ENCODE measurements around the gene EIPR1.

The EIPR1 gene

DNA sequence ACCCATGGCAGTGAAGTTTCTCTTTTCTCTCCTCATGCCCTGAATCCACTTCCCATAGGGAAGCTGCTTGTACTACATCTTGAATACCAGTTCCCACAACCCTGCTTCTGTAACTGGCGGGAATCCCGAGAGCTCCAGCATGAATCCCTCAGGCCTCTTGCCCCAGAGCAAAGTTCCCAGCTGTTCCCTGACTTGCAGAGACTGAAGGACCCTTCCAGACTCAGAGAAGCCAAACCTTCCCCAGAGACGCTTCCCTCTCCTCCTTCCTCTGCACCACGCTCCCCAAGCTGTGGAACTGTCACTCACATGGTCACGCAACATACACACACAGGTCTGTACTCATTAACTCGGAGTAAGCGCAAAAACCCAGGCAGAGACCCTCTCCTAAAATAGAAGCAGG lies 28.3 kb upstream of the EIPR1 start:
- TF ChIP-seq ZNF8 (CRISPR knock-in tag; IDR thresholded peaks at IDR 0.05) (no peak), CSDC2 (CRISPR knock-in tag; IDR thresholded peaks at IDR 0.05) (no peak), BACH2 (CRISPR knock-in tag; IDR thresholded peaks at IDR 0.05; ENCODE audit: borderline replicate concordance) (no peak), ZFP30 (CRISPR knock-in tag; IDR thresholded peaks at IDR 0.05) (no peak), CREB5 (CRISPR knock-in tag; IDR thresholded peaks at IDR 0.05; ENCODE audit: low read depth) (no peak), ZNF565 (CRISPR knock-in tag; conservative IDR thresholded peaks at IDR 0.05; ENCODE audit: low read depth) (no peak), POU6F1 (CRISPR knock-in tag; IDR thresholded peaks at IDR 0.05; ENCODE audit: borderline replicate concordance, low read depth) (no peak), RARB (CRISPR knock-in tag; IDR thresholded peaks at IDR 0.05) (no peak), PPARA (CRISPR knock-in tag; IDR thresholded peaks at IDR 0.05; ENCODE audit: borderline replicate concordance) (no peak), TOX (CRISPR knock-in tag; IDR thresholded peaks at IDR 0.05; ENCODE audit: borderline replicate concordance) (no peak), TSHZ2 (CRISPR knock-in tag; IDR thresholded peaks at IDR 0.05) (no peak), TCF4 (CRISPR knock-in tag; IDR thresholded peaks at IDR 0.05; ENCODE audit: borderline replicate concordance) (no peak), OSR1 (CRISPR knock-in tag; IDR thresholded peaks at IDR 0.05) (no peak), SNAI2 (CRISPR knock-in tag; IDR thresholded peaks at IDR 0.05) (no peak), GLIS3 (CRISPR knock-in tag; IDR thresholded peaks at IDR 0.05) (no peak), ZNF70 (CRISPR knock-in tag; IDR thresholded peaks at IDR 0.05) (no peak), ISL1 (CRISPR knock-in tag; IDR thresholded peaks at IDR 0.05) (no peak), ESRRG (CRISPR knock-in tag; IDR thresholded peaks at IDR 0.05) (no peak)
- TF ChIP-seq, protein P1, sequence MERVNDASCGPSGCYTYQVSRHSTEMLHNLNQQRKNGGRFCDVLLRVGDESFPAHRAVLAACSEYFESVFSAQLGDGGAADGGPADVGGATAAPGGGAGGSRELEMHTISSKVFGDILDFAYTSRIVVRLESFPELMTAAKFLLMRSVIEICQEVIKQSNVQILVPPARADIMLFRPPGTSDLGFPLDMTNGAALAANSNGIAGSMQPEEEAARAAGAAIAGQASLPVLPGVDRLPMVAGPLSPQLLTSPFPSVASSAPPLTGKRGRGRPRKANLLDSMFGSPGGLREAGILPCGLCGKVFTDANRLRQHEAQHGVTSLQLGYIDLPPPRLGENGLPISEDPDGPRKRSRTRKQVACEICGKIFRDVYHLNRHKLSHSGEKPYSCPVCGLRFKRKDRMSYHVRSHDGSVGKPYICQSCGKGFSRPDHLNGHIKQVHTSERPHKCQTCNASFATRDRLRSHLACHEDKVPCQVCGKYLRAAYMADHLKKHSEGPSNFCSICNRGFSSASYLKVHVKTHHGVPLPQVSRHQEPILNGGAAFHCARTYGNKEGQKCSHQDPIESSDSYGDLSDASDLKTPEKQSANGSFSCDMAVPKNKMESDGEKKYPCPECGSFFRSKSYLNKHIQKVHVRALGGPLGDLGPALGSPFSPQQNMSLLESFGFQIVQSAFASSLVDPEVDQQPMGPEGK (CRISPR knock-in tag; IDR thresholded peaks at IDR 0.05; ENCODE audit: borderline replicate concordance) = no peak

GRCh38 chr2:3405307-3405706 lies 27.7 kb upstream of the EIPR1 start:
- TF ChIP-seq CSDC2 (CRISPR knock-in tag; IDR thresholded peaks at IDR 0.05) = no peak
- TF ChIP-seq ESRRG (CRISPR knock-in tag; IDR thresholded peaks at IDR 0.05) = no peak
- no peak for TF ChIP-seq TSHZ2 (CRISPR knock-in tag; IDR thresholded peaks at IDR 0.05)
- TF ChIP-seq ZNF565 (CRISPR knock-in tag; conservative IDR thresholded peaks at IDR 0.05; ENCODE audit: low read depth) = no peak
- ATAC-seq = no peak

More for the DNA sequence above, 28.3 kb upstream of the EIPR1 start:
- no peak for ATAC-seq

GRCh38 chr2:3404349-3404894 lies 26.8 kb upstream of the EIPR1 start:
- no peak for ATAC-seq
- no peak for TF ChIP-seq ISL1 (CRISPR knock-in tag; IDR thresholded peaks at IDR 0.05)
- TF ChIP-seq ZFP30 (CRISPR knock-in tag; IDR thresholded peaks at IDR 0.05) = no peak
- TF ChIP-seq TOX (CRISPR knock-in tag; IDR thresholded peaks at IDR 0.05; ENCODE audit: borderline replicate concordance) = no peak
- no peak for TF ChIP-seq SNAI2 (CRISPR knock-in tag; IDR thresholded peaks at IDR 0.05)
- no peak for TF ChIP-seq GLIS3 (CRISPR knock-in tag; IDR thresholded peaks at IDR 0.05)
- TF ChIP-seq, protein P1 (CRISPR knock-in tag; IDR thresholded peaks at IDR 0.05; ENCODE audit: borderline replicate concordance) = no peak
- TF ChIP-seq, protein P2, sequence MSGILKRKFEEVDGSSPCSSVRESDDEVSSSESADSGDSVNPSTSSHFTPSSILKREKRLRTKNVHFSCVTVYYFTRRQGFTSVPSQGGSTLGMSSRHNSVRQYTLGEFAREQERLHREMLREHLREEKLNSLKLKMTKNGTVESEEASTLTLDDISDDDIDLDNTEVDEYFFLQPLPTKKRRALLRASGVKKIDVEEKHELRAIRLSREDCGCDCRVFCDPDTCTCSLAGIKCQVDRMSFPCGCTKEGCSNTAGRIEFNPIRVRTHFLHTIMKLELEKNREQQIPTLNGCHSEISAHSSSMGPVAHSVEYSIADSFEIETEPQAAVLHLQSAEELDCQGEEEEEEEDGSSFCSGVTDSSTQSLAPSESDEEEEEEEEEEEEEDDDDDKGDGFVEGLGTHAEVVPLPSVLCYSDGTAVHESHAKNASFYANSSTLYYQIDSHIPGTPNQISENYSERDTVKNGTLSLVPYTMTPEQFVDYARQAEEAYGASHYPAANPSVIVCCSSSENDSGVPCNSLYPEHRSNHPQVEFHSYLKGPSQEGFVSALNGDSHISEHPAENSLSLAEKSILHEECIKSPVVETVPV (CRISPR knock-in tag; IDR thresholded peaks at IDR 0.05) = no peak
- no peak for TF ChIP-seq BACH2 (CRISPR knock-in tag; IDR thresholded peaks at IDR 0.05; ENCODE audit: borderline replicate concordance)
- TF ChIP-seq ZC3H10 (CRISPR knock-in tag; IDR thresholded peaks at IDR 0.05) = no peak
- TF ChIP-seq ARNTL (CRISPR knock-in tag; IDR thresholded peaks at IDR 0.05; ENCODE audit: borderline replicate concordance, low read depth) = no peak
- TF ChIP-seq PPARA (CRISPR knock-in tag; IDR thresholded peaks at IDR 0.05; ENCODE audit: borderline replicate concordance) = no peak
